ENCODE results near the gene FSTL1.

The FSTL1 gene

GRCh38 chr3:120450600-120451271 lies at the start of gene FSTL1:
FSTL1 (minus strand) TSS chr3:120450992; CDS start chr3:120450746, 246 bp downstream.
- no peaks in the 10 kb centered on the region for H3K36me3 ChIP-seq
- H3K27me3 ChIP-seq = peaks cover 90% of the 10 kb centered on the region
- peak within 1 kb of the TSS; percentile 12 to 57 for H3K4me3 ChIP-seq (ENCODE audit: low read depth in 1 of 2, low read length in 1 of 2)
- H3K9me3 ChIP-seq = no peaks in the 10 kb centered on the region
- TF ChIP-seq CTCF (IDR thresholded peaks at IDR 0.05) = no peak
- peaks cover 3 to 13% of the 10 kb centered on the region in 2 experiments for H3K4me1 ChIP-seq (ENCODE audit: control insufficient read depth in 1 of 2, insufficient read depth in 1 of 2, low read depth in 1 of 2, low read length in 1 of 2)
- H3K27ac ChIP-seq = no peak within 1 kb of the TSS

- Histone ChIP-seq H3K27ac (no peak overlapping the region), H3K27me3 (no peaks in the 10 kb centered on the region), H3K9me3 (no peaks in the 10 kb centered on the region), H3K4me1 (ENCODE audit: control insufficient read depth in 1 of 2, insufficient read depth in 1 of 2, low read depth in 1 of 2, low read length in 1 of 2) (no peaks in the 10 kb centered on the region), H3K36me3 (no peaks in the 10 kb centered on the region), H3K4me3 (ENCODE audit: low read depth in 1 of 2, low read length in 1 of 2) (no peak overlapping the region)
- TF ChIP-seq CTCF (IDR thresholded peaks at IDR 0.05) = no peak
Measured at GRCh38 chr3:120498556-120499346, 48.0 kb upstream of the FSTL1 start.

GRCh38 chr3:120497818-120498217 lies 47.0 kb upstream of the FSTL1 start:
- Histone ChIP-seq H3K4me1 (ENCODE audit: control insufficient read depth in 1 of 2, insufficient read depth in 1 of 2, low read depth in 1 of 2, low read length in 1 of 2) (no peaks in the 10 kb centered on the region), H3K36me3 (no peaks in the 10 kb centered on the region), H3K27ac (no peak overlapping the region), H3K9me3 (no peaks in the 10 kb centered on the region), H3K4me3 (ENCODE audit: low read depth in 1 of 2, low read length in 1 of 2) (no peak overlapping the region), H3K27me3 (no peaks in the 10 kb centered on the region)
- no peak for TF ChIP-seq CTCF (IDR thresholded peaks at IDR 0.05)

GRCh38 chr3:120497336-120497735 lies 46.5 kb upstream of the FSTL1 start:
- Histone ChIP-seq H3K27me3 (no peaks in the 10 kb centered on the region), H3K4me1 (ENCODE audit: control insufficient read depth in 1 of 2, insufficient read depth in 1 of 2, low read depth in 1 of 2, low read length in 1 of 2) (no peaks in the 10 kb centered on the region), H3K4me3 (ENCODE audit: low read depth in 1 of 2, low read length in 1 of 2) (no peak overlapping the region), H3K36me3 (no peaks in the 10 kb centered on the region), H3K9me3 (no peaks in the 10 kb centered on the region), H3K27ac (no peak overlapping the region)
- TF ChIP-seq CTCF (IDR thresholded peaks at IDR 0.05) = no peak

- no peak overlapping the region for H3K4me3 ChIP-seq (ENCODE audit: low read depth in 1 of 2, low read length in 1 of 2)
- no peak overlapping the region for H3K27ac ChIP-seq
Measured at GRCh38 chr3:120496278-120497002, 45.6 kb upstream of the FSTL1 start.

More at GRCh38 chr3:120496278-120497002, 45.6 kb upstream of the FSTL1 start:
- H3K36me3 ChIP-seq = no peaks in the 10 kb centered on the region
- H3K27me3 ChIP-seq = peaks cover under 1% of the 10 kb centered on the region
- no peak for TF ChIP-seq CTCF (IDR thresholded peaks at IDR 0.05)
- H3K4me1 ChIP-seq (ENCODE audit: control insufficient read depth in 1 of 2, insufficient read depth in 1 of 2, low read depth in 1 of 2, low read length in 1 of 2) = no peaks in the 10 kb centered on the region
- no peaks in the 10 kb centered on the region for H3K9me3 ChIP-seq

Measured in neutrophil (primary cell).